K562 (cell line): ENCODE results near the gene LSS. TPM values are rescaled to one million over a fixed set of nuclear protein-coding genes. Genes with fewer than 3 reads are reported as not detected.
A peak's percentile ranks its signal among the peaks of the same experiment; 100 is the strongest.

Source experiments
- ATAC-seq: fragments of 200-7000 bp; cut with Tn5 transposase; 3 replicates; pipeline ENCODE4 v1.9.1; 2020; ENCODE audit warnings: moderate library complexity
- BruUV-seq: library from RNA; stranded (reverse); fragments of 400-500 nt; replicated peaks from 2 replicates; lab custom pipeline; 2021; lab: Mats Ljungman, UMichigan
- CTCF ChIA-PET: fragments of 300-600 bp; formaldehyde crosslinking; extraction: SDS; loops from one replicate; lab custom pipeline; 2021; ENCODE audit warnings: low intra/inter-chr PET ratio; lab: Yijun Ruan, JAX
- POLR2A ChIA-PET: fragments of 300-600, 350-650 bp; sonication (Branson Sonifier 250); formaldehyde crosslinking; extraction: SDS; loops from one replicate; lab custom pipeline; 2021; ENCODE audit warnings: antibody characterized with exemption, inconsistent platforms; lab: Yijun Ruan, JAX
- DNase-seq, 4 experiments: peaks; one replicate each; pipeline versions ENCODE4 v3.0.0 to v3.0.0-alpha.2; 2011 to 2018; ENCODE audit warnings: low spot score in 3 of 4, mixed read lengths in 3 of 4; ENCODE audit errors: extremely low read depth in 1 of 4
- FAIRE-seq: peaks from 2 replicates; lab custom pipeline; 2011; peaks lifted over from hg19 to GRCh38; lab: Jason Lieb, UNC
- H2AFZ ChIP-seq: 2 replicates; pipeline ENCODE4 v1.6.0; 2011; ENCODE audit warnings: low read depth, low read length, control low read depth, inconsistent platforms
- H3K27ac ChIP-seq: fragments of 200-600 bp; 3 replicates; pipeline ENCODE4 v1.8.0; 2011; ENCODE audit warnings: low read depth, mild to moderate bottlenecking, control low read depth, inconsistent platforms, low read length, moderate library complexity, mixed read lengths; ENCODE audit errors: extremely low read depth
- H3K27me3 ChIP-seq, 2 experiments: fragments of 300-600 bp in 1 of 2; 2 replicates in 1 of 2; 3 replicates in 1 of 2; pipeline versions ENCODE4 v1.6.0 to v1.8.0; 2011; ENCODE audit warnings: inconsistent platforms in 2 of 2, low read length in 2 of 2, mild to moderate bottlenecking in 1 of 2, mixed read lengths in 1 of 2, moderate library complexity in 1 of 2; ENCODE audit not compliant: control insufficient read depth in 2 of 2, insufficient read depth in 2 of 2
- H3K36me3 ChIP-seq: fragments of 300-600 bp; 3 replicates; pipeline ENCODE4 v1.8.0; 2011; ENCODE audit warnings: mild to moderate bottlenecking, low read length, inconsistent platforms; ENCODE audit not compliant: control insufficient read depth, insufficient read depth
- H3K4me1 ChIP-seq, 2 experiments: fragments of 200-600 bp in 1 of 2; replicated peaks in 1 of 2; 2 replicates in 1 of 2; 3 replicates in 1 of 2; pipeline versions ENCODE4 v1.5.1 to v1.8.0; 2011; ENCODE audit warnings: inconsistent platforms in 2 of 2, low read length in 2 of 2, mild to moderate bottlenecking in 1 of 2, mixed read lengths in 1 of 2, moderate library complexity in 1 of 2; ENCODE audit not compliant: control insufficient read depth in 2 of 2, insufficient read depth in 2 of 2
- H3K4me2 ChIP-seq: 2 replicates; pipeline ENCODE4 v1.6.1; 2011; ENCODE audit warnings: low read length, control low read depth, inconsistent platforms, mixed read lengths; ENCODE audit not compliant: insufficient read depth
- H3K4me3 ChIP-seq: fragments of 200-600 bp; sonication (generic), shearing (Covaris generic); 2 replicates; pipeline ENCODE4 v1.5.1; 2016; ENCODE audit warnings: control low read depth, inconsistent platforms
- H3K79me2 ChIP-seq: fragments of 200-600 bp; 3 replicates; pipeline ENCODE4 v1.8.0; 2011; ENCODE audit warnings: low read length, inconsistent platforms; ENCODE audit not compliant: control insufficient read depth, insufficient read depth
- H3K9ac ChIP-seq, 2 experiments: 2 replicates each; pipeline versions ENCODE4 v1.6.0 to v1.6.1; 2011; ENCODE audit warnings: low read depth in 2 of 2, low read length in 2 of 2, control low read depth in 1 of 2, inconsistent platforms in 1 of 2, mild to moderate bottlenecking in 1 of 2, mixed read lengths in 1 of 2; ENCODE audit not compliant: insufficient read depth in 1 of 2
- H3K9me1 ChIP-seq: one replicate; pipeline ENCODE4 v1.6.0; 2011; ENCODE audit warnings: inconsistent platforms, mild to moderate bottlenecking, low read length, moderate library complexity; ENCODE audit not compliant: control insufficient read depth, insufficient read depth
- H3K9me3 ChIP-seq: replicated peaks from 2 replicates; pipeline ENCODE4 v1.5.1; 2011; ENCODE audit warnings: low read depth, low read length, inconsistent platforms; ENCODE audit not compliant: control insufficient read depth, insufficient read depth
- H4K20me1 ChIP-seq: replicated peaks from 2 replicates; pipeline ENCODE4 v1.6.1; 2011; ENCODE audit warnings: low read length, inconsistent platforms, mixed read lengths; ENCODE audit not compliant: control insufficient read depth, insufficient read depth
- CBFB ChIP-seq: sonication (generic); formaldehyde crosslinking; IDR thresholded peaks from 2 replicates; pipeline ENCODE4 v1.4.0; 2020; ENCODE audit warnings: mild to moderate bottlenecking, missing genetic modification reagents
- CHD1 ChIP-seq: fragments of 200-600 bp; sonication (generic); IDR thresholded peaks from one replicate; pipeline ENCODE4 v1.6.1; 2012; ENCODE audit warnings: mild to moderate bottlenecking, moderate library complexity, low read length, inconsistent platforms
- GABPB1 ChIP-seq: sonication (generic); formaldehyde crosslinking; IDR thresholded peaks from 2 replicates; pipeline ENCODE4 v1.8.0; 2022; ENCODE audit warnings: mild to moderate bottlenecking, missing genetic modification reagents
- MIER1 ChIP-seq: fragments of 450-650 bp; IDR thresholded peaks from 2 replicates; pipeline ENCODE4 v1.6.1; 2016; ENCODE audit warnings: antibody characterized with exemption, mild to moderate bottlenecking, low read depth
- NONO ChIP-seq, 2 experiments: fragments of 200-400 bp in 1 of 2; fragments of 450-650 bp in 1 of 2; formaldehyde crosslinking in 1 of 2; IDR thresholded peaks; 2 replicates each; pipeline ENCODE4 v1.6.1; 2017; ENCODE audit warnings: low read depth in 2 of 2, mild to moderate bottlenecking in 2 of 2, moderate library complexity in 2 of 2, low read length in 1 of 2
- NR3C1 ChIP-seq: sonication (generic); formaldehyde crosslinking; IDR thresholded peaks from 2 replicates; pipeline ENCODE4 v1.8.1; 2022; ENCODE audit warnings: missing genetic modification reagents
- NR4A1 ChIP-seq, 2 experiments: fragments of 250-450 bp in 1 of 2; fragments of 450-650 bp in 1 of 2; sonication (Bioruptor Pico) in 1 of 2; IDR thresholded peaks; 2 replicates each; pipeline versions ENCODE4 v1.4.0 to v1.6.1; 2016 to 2020; ENCODE audit warnings: mild to moderate bottlenecking in 2 of 2, missing compliant biosample characterization in 1 of 2, missing genetic modification characterization in 1 of 2, moderate library complexity in 1 of 2
- PCBP2 ChIP-seq: fragments of 200-400 bp; formaldehyde crosslinking; IDR thresholded peaks from 2 replicates; pipeline ENCODE4 v1.6.1; 2018; ENCODE audit warnings: low read length, low read depth, mild to moderate bottlenecking, moderate library complexity; ENCODE audit not compliant: poor library complexity, severe bottlenecking
- POLR2A ChIP-seq: fragments of 450-650 bp; conservative IDR thresholded peaks from 2 replicates; pipeline ENCODE4 v1.6.1; 2016
- POLR2AphosphoS2 ChIP-seq: IDR thresholded peaks from 2 replicates; pipeline ENCODE4 v1.6.1; 2012; ENCODE audit warnings: low read length, improper control_type of control experiment
- POLR2B ChIP-seq: fragments of 450-650 bp; IDR thresholded peaks from 2 replicates; pipeline ENCODE4 v1.6.1; 2018; ENCODE audit warnings: low read depth; ENCODE audit not compliant: partially characterized antibody
- RNF2 ChIP-seq: sonication (generic); IDR thresholded peaks from 2 replicates; pipeline ENCODE4 v1.6.1; 2016
- SMAD4 ChIP-seq: fragments of 250-450 bp; sonication (Bioruptor Pico); conservative IDR thresholded peaks from 2 replicates; pipeline ENCODE4 v1.8.0; 2021; ENCODE audit warnings: inconsistent platforms, mild to moderate bottlenecking, moderate library complexity
- SUPT5H ChIP-seq: fragments of 450-650 bp; IDR thresholded peaks from 2 replicates; pipeline ENCODE4 v1.6.1; 2016
- ZBTB17 ChIP-seq: fragments of 450-650 bp; formaldehyde crosslinking; IDR thresholded peaks from 2 replicates; pipeline ENCODE4 v1.4.0; 2020; ENCODE audit warnings: mild to moderate bottlenecking
- ZNF274 ChIP-seq: IDR thresholded peaks from 2 replicates; pipeline ENCODE4 v1.6.1; 2011; ENCODE audit warnings: low read depth, mild to moderate bottlenecking, low read length, moderate library complexity, borderline replicate concordance
- WGBS: fragments of 100-300 bp; shearing (Covaris generic); methylation state at CpG from one replicate; pipeline ENCODE4 v1.1.6; 2016; ENCODE audit warnings: low coverage, mixed read lengths; ENCODE audit not compliant: insufficient coverage; ENCODE audit errors: missing lambda C conversion rate; 5-methylcytosine and 5-hydroxymethylcytosine counted together
- in situ Hi-C: fragments of 300-500 bp; cut with MboI; formaldehyde crosslinking; loops from 4 replicates; pipeline ENCODE4 v1.15.0; 2018; ENCODE audit warnings: inconsistent platforms, mixed read lengths
- intact Hi-C: fragments of 100-400 bp; cut with micrococcal nuclease; formaldehyde crosslinking; loops from 2 replicates; pipeline ENCODE4 v1.14.2; 2022
- polyA plus RNA-seq, 8 experiments: library from polyadenylated mRNA; depleted of rRNA in 4 of 8; stranded (reverse) in 5 of 8; unstranded in 3 of 8; fragments of >200 nt; fragmentation: Nextera tagmentation in 2 of 8; fragmentation: Illumina TruSeq in 1 of 8; extraction: Ambion mirVana in 2 of 8; extraction: Trizol in 1 of 8; gene quantifications; 2 replicates each; pipeline versions ENCODE4 v1.2.1 to v1.2.3, GENCODE V29; 2011 to 2014; ENCODE audit warnings: inconsistent platforms in 1 of 8, missing spikeins in 1 of 8
- total RNA-seq, 7 experiments: library from RNA; depleted of rRNA in 6 of 7; stranded (reverse); fragments of >200 nt in 6 of 7; fragmentation: Illumina TruSeq in 2 of 7; extraction: Trizol in 2 of 7; gene quantifications; 2 replicates each; pipeline versions ENCODE4 v1.2.1 to v1.2.3, GENCODE V29; 2011 to 2021; ENCODE audit warnings: low replicate concordance in 1 of 7
- TF ChIP-seq, protein P1 (sequence below): sonication (generic); formaldehyde crosslinking; IDR thresholded peaks from 2 replicates; pipeline ENCODE4 v1.5.0; 2020; ENCODE audit warnings: missing genetic modification reagents

The LSS gene
- total and polyA plus RNA-seq, 9 of the 15 experiments (the other 6 are each of a cell fraction or from before 2014, with no cell fraction given) = 2.2 to 89.5 (median 37.4) TPM

DNA sequence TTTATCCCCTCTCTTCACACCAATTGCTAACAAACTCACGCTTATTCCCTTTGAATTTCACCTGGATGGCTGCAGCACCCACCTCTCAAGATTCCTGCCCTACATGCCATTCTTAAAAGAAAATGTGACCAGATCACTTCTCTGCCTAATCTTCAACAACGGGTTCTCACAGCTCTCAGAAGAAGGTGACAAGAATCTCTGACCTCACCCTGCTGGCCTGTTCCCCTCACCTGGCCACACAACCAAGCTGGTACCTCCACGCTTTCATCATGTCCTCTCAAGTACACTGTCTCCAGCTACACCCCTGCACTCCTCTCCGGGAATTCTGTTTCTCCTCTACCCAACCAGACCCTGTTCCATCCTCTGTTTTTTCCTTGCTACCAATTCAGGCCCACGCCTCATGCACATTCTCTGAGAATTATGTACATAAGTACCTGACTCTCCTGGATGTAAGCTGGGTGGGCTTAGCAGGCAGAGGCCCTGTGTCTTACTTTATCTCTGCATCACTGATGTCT lies 5.9 kb upstream of the LSS start:
- Histone ChIP-seq H3K36me3 (peaks cover 88% of the 10 kb centered on the region), H3K27me3 (no peaks in the 10 kb centered on the region), H4K20me1 (no peaks in the 10 kb centered on the region), H3K4me1 (peaks cover 11 to 20% of the 10 kb centered on the region in 2 experiments; a peak in 4 of 5 replicates), H3K4me3 (no peak overlapping the region), H3K27ac (no peak overlapping the region), H3K9ac (no peak overlapping the region), H3K4me2 (no peak overlapping the region), H2AFZ (no peak overlapping the region), H3K79me2 (peaks cover 52% of the 10 kb centered on the region), H3K9me3 (no peaks in the 10 kb centered on the region), H3K9me1 (no peaks in the 10 kb centered on the region)
- POLR2A ChIA-PET = interaction anchor here (0.6 to 2.2 kb wide), 5 partner anchors 9 to 372 kb away, joined by 3 to 13 read pairs (median 4); no protein-coding TSS in a partner anchor
- no TSS peak for BruUV-seq
- 77% methylated on average over 5 of the region's 5 CpGs for WGBS
- no peak for DNase-seq
- peak; percentile 41 for TF ChIP-seq POLR2A
- TF ChIP-seq NR3C1 (CRISPR knock-in tag) = no peak
- TF ChIP-seq POLR2B = peak; percentile 33
- 0 out of 2 replicates have a peak, but pooled peaks have one; percentile 34 for TF ChIP-seq POLR2AphosphoS2
- peak; percentile 47 for TF ChIP-seq SUPT5H
- TF ChIP-seq ZBTB17 = no peak
- in situ Hi-C loops (no loop called here), intact Hi-C loops (no loop called here)
- CTCF ChIA-PET = no interaction called here
- ATAC-seq = 0 out of 3 replicates have a peak, but pooled peaks have one; percentile 14
- no peak for FAIRE-seq

DNA sequence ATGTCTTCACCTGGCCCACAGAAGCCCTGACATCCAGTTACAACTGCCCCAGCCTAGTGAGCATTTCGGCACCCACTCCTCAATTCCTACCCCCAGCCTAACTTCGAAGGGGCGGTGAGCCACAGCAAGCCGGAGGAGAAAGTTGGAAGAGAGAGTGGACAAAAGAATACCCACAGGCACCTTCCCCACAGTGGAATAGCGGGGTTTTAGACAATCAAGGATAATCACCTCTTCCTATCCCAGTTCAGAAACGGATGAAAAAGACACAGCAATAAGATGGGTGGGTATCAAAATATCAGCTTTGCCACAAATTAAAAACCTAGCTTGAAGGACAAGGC lies 1.3 kb upstream of the LSS start:
- H3K4me3 ChIP-seq = peak overlapping the region; percentile 72
- BruUV-seq = no TSS peak
- intact Hi-C loops = loop anchor here (2.0 to 10.0 kb wide), 5 partner anchors 43 to 225 kb away; partner anchors contain the start of genes DIP2A and PCNT
- no peaks in the 10 kb centered on the region for H3K9me3 ChIP-seq
- 27% methylated on average over 6 of the region's 6 CpGs for WGBS
- in situ Hi-C loops = no loop called here
- ChIA-PET POLR2A (interaction anchor here (0.8 to 4.2 kb wide), 4 partner anchors 11 to 293 kb away, joined by 3 to 27 read pairs (median 5); no protein-coding TSS in a partner anchor), CTCF (no interaction called here)
- H3K4me2 ChIP-seq = peak overlapping the region; percentile 95
- ATAC-seq (no peak), DNase-seq (no peak), FAIRE-seq (no peak)
- H3K27ac ChIP-seq = peak overlapping the region; percentile 90
- H3K36me3 ChIP-seq = peaks cover 67% of the 10 kb centered on the region
- no peaks in the 10 kb centered on the region for H3K27me3 ChIP-seq
- H3K4me1 ChIP-seq = peaks cover 32 to 36% of the 10 kb centered on the region in 2 experiments; a peak in 4 of 5 replicates
- H3K9ac ChIP-seq = peak overlapping the region; percentile 92 to 97
- H2AFZ ChIP-seq = peak overlapping the region; percentile 91
- H3K79me2 ChIP-seq = peaks cover 94% of the 10 kb centered on the region
- H3K9me1 ChIP-seq = no peaks in the 10 kb centered on the region
- peaks cover 9% of the 10 kb centered on the region; the same call in 1 of the 2 replicates for H4K20me1 ChIP-seq
- TF ChIP-seq NONO (IDR thresholded peaks at IDR 0.05; ENCODE audit: low read depth in 2 of 2, low read length in 1 of 2) = no peak
- no peak for TF ChIP-seq MIER1
- TF ChIP-seq PCBP2 = no peak
- no peak for TF ChIP-seq SMAD4
- TF ChIP-seq CBFB (CRISPR knock-in tag) = 0 out of 2 replicates have a peak, but pooled peaks have one; percentile 74
- TF ChIP-seq NR4A1 (CRISPR knock-in tag; IDR thresholded peaks at IDR 0.05) = no peak
- TF ChIP-seq NR4A1 (tag; IDR thresholded peaks at IDR 0.05) = no peak
- TF ChIP-seq GABPB1 = peak; percentile 27; the same call in 1 of the 2 replicates
- TF ChIP-seq, protein P1, sequence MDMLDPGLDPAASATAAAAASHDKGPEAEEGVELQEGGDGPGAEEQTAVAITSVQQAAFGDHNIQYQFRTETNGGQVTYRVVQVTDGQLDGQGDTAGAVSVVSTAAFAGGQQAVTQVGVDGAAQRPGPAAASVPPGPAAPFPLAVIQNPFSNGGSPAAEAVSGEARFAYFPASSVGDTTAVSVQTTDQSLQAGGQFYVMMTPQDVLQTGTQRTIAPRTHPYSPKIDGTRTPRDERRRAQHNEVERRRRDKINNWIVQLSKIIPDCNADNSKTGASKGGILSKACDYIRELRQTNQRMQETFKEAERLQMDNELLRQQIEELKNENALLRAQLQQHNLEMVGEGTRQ (CRISPR knock-in tag) = no peak
- no peak for TF ChIP-seq RNF2
- no peak for TF ChIP-seq CHD1
- no peak for TF ChIP-seq ZNF274
